GM12865 (cell line): Measurements from ENCODE around the gene ASTN2.

Source experiments
- DNase-seq: peaks from one replicate; pipeline ENCODE4 v3.0.0; 2010; ENCODE audit warnings: low read depth
- H3K4me3 ChIP-seq: 2 replicates; pipeline ENCODE4 v1.5.1; 2011; ENCODE audit warnings: mild to moderate bottlenecking, low read depth, low read length, control low read depth
- CTCF ChIP-seq: IDR thresholded peaks from 2 replicates; pipeline ENCODE4 v1.5.1; 2011; ENCODE audit warnings: low read length, control low read depth, low read depth, inconsistent platforms; ENCODE audit not compliant: insufficient read depth; ENCODE audit errors: missing control alignments

The ASTN2 gene

DNA sequence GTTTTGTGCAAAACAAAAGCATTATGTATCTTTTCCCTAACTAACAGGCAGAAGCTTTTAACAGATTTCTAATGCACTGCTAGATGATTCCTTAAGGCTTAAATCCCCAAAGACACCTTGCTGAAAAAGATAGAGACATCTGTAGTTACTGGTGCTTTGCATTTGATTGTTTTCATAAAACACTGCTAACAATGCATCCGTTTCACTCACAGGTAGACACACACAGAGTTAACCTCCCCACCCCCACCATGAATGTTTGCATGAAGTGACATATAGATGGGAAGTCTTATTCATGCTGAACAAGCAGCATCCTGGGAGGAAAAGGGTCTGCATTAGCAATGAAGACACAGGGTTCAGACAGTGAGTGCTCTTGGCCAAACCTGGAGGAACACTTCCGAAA lies 100.9 kb downstream of the ASTN2 start:
- no peak for DNase-seq
- TF ChIP-seq CTCF = no peak
- no peak overlapping the region for H3K4me3 ChIP-seq

- TF ChIP-seq CTCF = no peak
- DNase-seq = no peak
Observed at GRCh38 chr9:117307701-117308100, 107.2 kb downstream of the ASTN2 start.

GRCh38 chr9:117306032-117306431 lies 108.8 kb downstream of the ASTN2 start:
- no peak overlapping the region for H3K4me3 ChIP-seq
- DNase-seq = no peak
- TF ChIP-seq CTCF = no peak

More at GRCh38 chr9:117307701-117308100, 107.2 kb downstream of the ASTN2 start:
- H3K4me3 ChIP-seq = no peak overlapping the region

GRCh38 chr9:117305454-117305853 lies 109.4 kb downstream of the ASTN2 start:
- no peak for DNase-seq

DNA sequence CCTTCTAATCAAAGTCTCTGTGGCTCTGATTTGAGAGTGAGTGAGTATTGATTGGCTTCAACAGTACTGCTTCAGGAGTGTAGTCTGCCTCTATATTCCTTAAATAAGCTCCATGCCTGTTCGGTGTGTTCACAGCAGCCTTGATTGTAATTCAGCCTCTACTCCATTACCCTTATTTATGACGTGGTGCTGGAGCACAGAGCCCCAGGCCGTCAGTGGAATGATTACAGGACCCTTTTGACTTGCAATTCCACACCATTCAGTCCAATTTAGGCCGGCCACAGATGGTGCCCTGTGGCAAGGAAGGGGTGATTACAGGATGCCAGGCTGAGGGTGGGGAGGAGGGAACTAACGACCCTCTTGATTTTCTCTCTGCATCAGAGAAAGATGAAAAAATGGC lies 110.3 kb downstream of the ASTN2 start:
- TF ChIP-seq CTCF = no peak
- DNase-seq = no peak
- no peak overlapping the region for H3K4me3 ChIP-seq

More at GRCh38 chr9:117305454-117305853, 109.4 kb downstream of the ASTN2 start:
- H3K4me3 ChIP-seq = no peak overlapping the region
- no peak for TF ChIP-seq CTCF

GRCh38 chr9:117303643-117304230 lies 111.1 kb downstream of the ASTN2 start:
- H3K4me3 ChIP-seq = no peak overlapping the region
- no peak for TF ChIP-seq CTCF
- DNase-seq = no peak

GRCh38 chr9:117302487-117302886 lies 112.4 kb downstream of the ASTN2 start:
- H3K4me3 ChIP-seq = no peak overlapping the region
- DNase-seq = no peak
- TF ChIP-seq CTCF = no peak
